Measurements from ENCODE around the gene IRAK1BP1. TPM values are rescaled to one million over a fixed set of nuclear protein-coding genes. Genes with fewer than 3 reads are reported as not detected.
A peak's percentile ranks its signal among the peaks of the same experiment; 100 is the strongest.

The IRAK1BP1 gene
- total RNA-seq, 1 experiment from 2014 or later: 1.8 TPM

DNA sequence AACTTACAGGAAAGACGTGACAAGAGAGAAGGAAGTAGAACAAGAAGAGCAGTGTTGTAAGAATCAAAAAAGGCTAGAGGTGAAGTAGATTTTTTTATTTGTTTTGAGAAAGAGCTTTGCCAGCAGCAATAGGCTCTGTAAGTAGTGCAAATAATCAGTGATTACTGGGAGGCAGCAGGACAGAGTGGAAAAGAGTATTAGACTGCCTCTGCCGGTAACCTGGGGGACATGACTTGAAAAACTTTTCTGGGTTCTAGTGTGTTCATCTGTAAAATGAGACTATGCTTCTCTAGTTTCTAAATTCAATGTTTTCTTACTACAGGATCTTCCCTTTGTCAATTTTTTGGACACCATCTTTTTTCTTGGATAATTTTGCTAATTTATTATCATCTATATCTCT lies 5.8 kb upstream of the IRAK1BP1 start:
- peaks cover 9% of the 10 kb centered on the region for H3K9me3 Mint-ChIP-seq (ENCODE audit: unreplicated experiment)
- H3K36me3 ChIP-seq (ENCODE audit: control insufficient read depth, insufficient read depth, low read length): no peaks in the 10 kb centered on the region
- no peak overlapping the region for H3K4me3 Mint-ChIP-seq (ENCODE audit: unreplicated experiment)
- H3K27me3 ChIP-seq (replicated peaks; ENCODE audit: control insufficient read depth, insufficient read depth, low read length): no peaks in the 10 kb centered on the region
- H3K4me1 ChIP-seq: no peaks in the 10 kb centered on the region
- H3K9me3 ChIP-seq: peaks cover 3% of the 10 kb centered on the region
- ChIA-PET POLR2A (no interaction called here), CTCF (no interaction called here)
- H3K36me3 Mint-ChIP-seq (ENCODE audit: insufficient read depth, unreplicated experiment): no peaks in the 10 kb centered on the region
- H3K27me3 Mint-ChIP-seq (ENCODE audit: insufficient read depth, unreplicated experiment): no peaks in the 10 kb centered on the region
- H3K4me3 ChIP-seq (ENCODE audit: low read depth, low read length): no peak overlapping the region
- H3K4me1 Mint-ChIP-seq (ENCODE audit: low read depth, unreplicated experiment): no peaks in the 10 kb centered on the region
- intact Hi-C loops (cut with micrococcal nuclease; ENCODE audit: unreplicated experiment): no loop called here
- TF ChIP-seq, protein P1, sequence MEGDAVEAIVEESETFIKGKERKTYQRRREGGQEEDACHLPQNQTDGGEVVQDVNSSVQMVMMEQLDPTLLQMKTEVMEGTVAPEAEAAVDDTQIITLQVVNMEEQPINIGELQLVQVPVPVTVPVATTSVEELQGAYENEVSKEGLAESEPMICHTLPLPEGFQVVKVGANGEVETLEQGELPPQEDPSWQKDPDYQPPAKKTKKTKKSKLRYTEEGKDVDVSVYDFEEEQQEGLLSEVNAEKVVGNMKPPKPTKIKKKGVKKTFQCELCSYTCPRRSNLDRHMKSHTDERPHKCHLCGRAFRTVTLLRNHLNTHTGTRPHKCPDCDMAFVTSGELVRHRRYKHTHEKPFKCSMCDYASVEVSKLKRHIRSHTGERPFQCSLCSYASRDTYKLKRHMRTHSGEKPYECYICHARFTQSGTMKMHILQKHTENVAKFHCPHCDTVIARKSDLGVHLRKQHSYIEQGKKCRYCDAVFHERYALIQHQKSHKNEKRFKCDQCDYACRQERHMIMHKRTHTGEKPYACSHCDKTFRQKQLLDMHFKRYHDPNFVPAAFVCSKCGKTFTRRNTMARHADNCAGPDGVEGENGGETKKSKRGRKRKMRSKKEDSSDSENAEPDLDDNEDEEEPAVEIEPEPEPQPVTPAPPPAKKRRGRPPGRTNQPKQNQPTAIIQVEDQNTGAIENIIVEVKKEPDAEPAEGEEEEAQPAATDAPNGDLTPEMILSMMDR (IDR thresholded peaks at IDR 0.05; ENCODE audit: insufficient read depth in 1 of 2, low read depth in 1 of 2, low read length in 1 of 2, severe bottlenecking in 1 of 2, unreplicated experiment in 1 of 2): no peak
- no TSS peak for BruUV-seq (replicated peaks)
- no peak overlapping the region for H3K27ac Mint-ChIP-seq (ENCODE audit: unreplicated experiment)
- DNase-seq: peak in 1 of 2 experiments; percentile 4

DNA sequence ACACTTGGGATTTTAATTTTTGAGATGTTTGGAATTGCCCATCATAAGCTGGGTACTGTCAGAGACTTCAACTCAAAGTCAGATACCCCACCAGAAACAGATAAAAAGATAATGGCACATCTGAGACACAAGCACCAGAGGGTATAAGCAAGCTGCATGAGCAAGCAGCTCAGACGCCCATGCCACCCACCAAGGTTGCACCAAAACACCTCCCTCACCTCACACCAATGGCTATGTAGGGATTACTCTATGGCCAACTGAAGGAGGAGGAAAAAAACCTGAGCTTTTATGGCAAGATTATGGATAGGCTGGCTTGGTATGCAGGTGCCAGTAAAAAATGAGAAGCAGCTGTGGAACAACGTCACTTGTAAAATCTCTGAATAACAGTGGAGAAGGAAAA lies 3.8 kb upstream of the IRAK1BP1 start:
- Mint-ChIP-seq H3K4me3 (ENCODE audit: unreplicated experiment) (no peak overlapping the region), H3K9me3 (ENCODE audit: unreplicated experiment) (no peaks in the 10 kb centered on the region), H3K27ac (ENCODE audit: unreplicated experiment) (no peak overlapping the region), H3K27me3 (ENCODE audit: insufficient read depth, unreplicated experiment) (no peaks in the 10 kb centered on the region), H3K4me1 (ENCODE audit: low read depth, unreplicated experiment) (no peaks in the 10 kb centered on the region), H3K36me3 (ENCODE audit: insufficient read depth, unreplicated experiment) (peaks cover 5% of the 10 kb centered on the region)
- TF ChIP-seq, protein P1 (IDR thresholded peaks at IDR 0.05; ENCODE audit: insufficient read depth in 1 of 2, low read depth in 1 of 2, low read length in 1 of 2, severe bottlenecking in 1 of 2, unreplicated experiment in 1 of 2): no peak
- CTCF ChIA-PET: no interaction called here
- BruUV-seq (replicated peaks): no TSS peak
- DNase-seq: no peak
- POLR2A ChIA-PET: no interaction called here
- Histone ChIP-seq H3K36me3 (ENCODE audit: control insufficient read depth, insufficient read depth, low read length) (no peaks in the 10 kb centered on the region), H3K4me1 (no peaks in the 10 kb centered on the region), H3K27me3 (replicated peaks; ENCODE audit: control insufficient read depth, insufficient read depth, low read length) (no peaks in the 10 kb centered on the region), H3K4me3 (ENCODE audit: low read depth, low read length) (no peak overlapping the region), H3K9me3 (peaks cover under 1% of the 10 kb centered on the region)
- intact Hi-C loops (cut with micrococcal nuclease; ENCODE audit: unreplicated experiment): no loop called here

DNA sequence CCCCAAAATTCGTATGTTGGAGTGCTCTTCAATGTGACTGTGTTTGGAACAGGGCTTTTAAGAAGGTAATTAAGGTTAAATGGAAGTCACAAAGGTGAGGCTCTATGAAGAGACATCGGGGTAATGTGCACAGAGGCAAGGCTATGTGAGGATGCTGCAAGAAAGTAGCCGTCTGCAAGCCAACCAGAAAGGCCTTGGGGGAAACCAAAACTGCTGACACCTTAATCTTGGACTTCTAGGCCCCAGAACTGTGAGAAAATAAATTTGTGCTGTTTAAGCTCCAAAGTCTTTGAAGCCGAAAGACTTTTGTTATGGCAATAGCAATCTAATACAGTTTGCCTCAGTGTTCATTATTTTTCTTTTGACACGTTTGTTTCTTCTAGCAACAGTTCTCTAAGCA lies 2.4 kb upstream of the IRAK1BP1 start:
- no peak overlapping the region for H3K4me3 Mint-ChIP-seq (ENCODE audit: unreplicated experiment)
- TF ChIP-seq, protein P1 (IDR thresholded peaks at IDR 0.05; ENCODE audit: insufficient read depth in 1 of 2, low read depth in 1 of 2, low read length in 1 of 2, severe bottlenecking in 1 of 2, unreplicated experiment in 1 of 2): no peak
- no peaks in the 10 kb centered on the region for H3K27me3 ChIP-seq (replicated peaks; ENCODE audit: control insufficient read depth, insufficient read depth, low read length)
- no peaks in the 10 kb centered on the region for H3K9me3 Mint-ChIP-seq (ENCODE audit: unreplicated experiment)
- intact Hi-C loops (cut with micrococcal nuclease; ENCODE audit: unreplicated experiment): no loop called here
- no peaks in the 10 kb centered on the region for H3K4me1 ChIP-seq
- no peaks in the 10 kb centered on the region for H3K4me1 Mint-ChIP-seq (ENCODE audit: low read depth, unreplicated experiment)
- ChIA-PET POLR2A (no interaction called here), CTCF (no interaction called here)
- no peaks in the 10 kb centered on the region for H3K27me3 Mint-ChIP-seq (ENCODE audit: insufficient read depth, unreplicated experiment)
- no peak overlapping the region for H3K4me3 ChIP-seq (ENCODE audit: low read depth, low read length)
- DNase-seq: no peak
- H3K36me3 Mint-ChIP-seq (ENCODE audit: insufficient read depth, unreplicated experiment): peaks cover 5% of the 10 kb centered on the region
- H3K36me3 ChIP-seq (ENCODE audit: control insufficient read depth, insufficient read depth, low read length): no peaks in the 10 kb centered on the region
- no peaks in the 10 kb centered on the region; the same call in 1 of the 2 replicates for H3K9me3 ChIP-seq
- H3K27ac Mint-ChIP-seq (ENCODE audit: unreplicated experiment): no peak overlapping the region
- no TSS peak for BruUV-seq (replicated peaks)

All from Caco-2 (cell line).